ENCODE data around the gene PLTP. TPM values are rescaled to one million over a fixed set of nuclear protein-coding genes. Genes with fewer than 3 reads are reported as not detected.

PLTP gene
- total RNA-seq, 4 donors from 2014 or later, result 25.0 to 99.3 (median 35.7) TPM

GRCh38 chr20:45863543-45864470, 48.1 kb downstream of the PLTP start:
- Histone ChIP-seq H3K27ac (peak overlapping the region in 1 of 4 donors; percentile 25), H3K4me3 (no peak overlapping the region), H3K4me1 (peaks cover 0 to 52% (median 0%) of the 10 kb centered on the region in 4 donors), H3K27me3 (no peaks in the 10 kb centered on the region), H3K9me3 (no peaks in the 10 kb centered on the region), H3K36me3 (no peaks in the 10 kb centered on the region)
- DNase-seq, result no peak
- TF ChIP-seq CTCF (IDR thresholded peaks at IDR 0.05), result no peak

- Histone ChIP-seq H3K36me3 (no peaks in the 10 kb centered on the region), H3K27me3 (no peaks in the 10 kb centered on the region), H3K4me1 (peaks cover 0 to 53% (median 5%) of the 10 kb centered on the region in 4 donors), H3K4me3 (no peak overlapping the region), H3K9me3 (no peaks in the 10 kb centered on the region), H3K27ac (no peak overlapping the region)
- no peak for DNase-seq
- TF ChIP-seq POLR2A (IDR thresholded peaks at IDR 0.05) (no peak), CTCF (IDR thresholded peaks at IDR 0.05) (no peak)
These were observed 50.5 kb downstream of the PLTP start for GRCh38 chr20:45861221-45862075.

- no peaks in the 10 kb centered on the region for H3K36me3 ChIP-seq
- no peak for DNase-seq
- H3K4me3 ChIP-seq, result no peak overlapping the region
- peaks cover 0 to 55% (median 10%) of the 10 kb centered on the region in 4 donors for H3K4me1 ChIP-seq
- no peaks in the 10 kb centered on the region for H3K9me3 ChIP-seq
- TF ChIP-seq POLR2A (IDR thresholded peaks at IDR 0.05), result no peak
- no peak for TF ChIP-seq CTCF (IDR thresholded peaks at IDR 0.05)
- no peak overlapping the region for H3K27ac ChIP-seq
- H3K27me3 ChIP-seq, result no peaks in the 10 kb centered on the region
These were observed 51.3 kb downstream of the PLTP start for GRCh38 chr20:45860560-45861220.

GRCh38 chr20:45859916-45860315, 52.0 kb downstream of the PLTP start:
- no peaks in the 10 kb centered on the region for H3K36me3 ChIP-seq
- no peak overlapping the region for H3K27ac ChIP-seq
- no peak overlapping the region for H3K4me3 ChIP-seq
- no peak for DNase-seq
- H3K4me1 ChIP-seq, result peaks cover 0 to 62% (median 12%) of the 10 kb centered on the region in 4 donors
- no peaks in the 10 kb centered on the region for H3K9me3 ChIP-seq
- no peak for TF ChIP-seq CTCF (IDR thresholded peaks at IDR 0.05)
- TF ChIP-seq POLR2A (IDR thresholded peaks at IDR 0.05), result no peak
- H3K27me3 ChIP-seq, result no peaks in the 10 kb centered on the region

- no peaks in the 10 kb centered on the region for H3K9me3 ChIP-seq
- no peaks in the 10 kb centered on the region for H3K27me3 ChIP-seq
- H3K4me1 ChIP-seq, result peaks cover 0 to 56% (median 12%) of the 10 kb centered on the region in 4 donors
- H3K36me3 ChIP-seq, result peaks cover 0 to 13% (median 0%) of the 10 kb centered on the region in 3 donors
- peak overlapping the region; percentile 83 to 92 (median 89) for H3K27ac ChIP-seq
- TF ChIP-seq CTCF (IDR thresholded peaks at IDR 0.05) (no peak), POLR2A (IDR thresholded peaks at IDR 0.05) (no peak)
- no peak for DNase-seq
- peak overlapping the region; percentile 82 to 97 (median 94) for H3K4me3 ChIP-seq
These were observed 54.1 kb downstream of the PLTP start for GRCh38 chr20:45857882-45858216.
